Activated T-helper 1 cell treated with anti-CD3 and anti-CD28 coated beads, Interleukin-12 subunit alpha, Interleukin-12 subunit beta, Interleukin-2, Interleukin-4 antibody, amounts not matched to agents 30 ng/mL and 10 ng/mL and 1 ng/mL, durations not matched to agents 14 hours and 24 hours and 36 hours (primary cell): ENCODE measurements around the gene PLD5. TPM values are rescaled to one million over a fixed set of nuclear protein-coding genes. Genes with fewer than 3 reads are reported as not detected.
"Not testable (repeated sequence)": the region's sequence is repeated elsewhere in the genome, so short reads cannot be mapped to it uniquely, and the experiment has no call there.

Source experiments
- DNase-seq: peaks from one replicate; pipeline ENCODE4 v3.0.0; 2021; ENCODE audit warnings: low spot score
- H3K27ac Mint-ChIP-seq: one replicate; pipeline ENCODE4 v1.8.0; 2021; ENCODE audit warnings: mild to moderate bottlenecking, mixed read lengths
- H3K27me3 Mint-ChIP-seq: one replicate; pipeline ENCODE4 v1.8.0; 2022; ENCODE audit warnings: mild to moderate bottlenecking, moderate library complexity, mixed read lengths; ENCODE audit not compliant: insufficient read depth
- H3K36me3 Mint-ChIP-seq: one replicate; pipeline ENCODE4 v1.8.0; 2021; ENCODE audit warnings: low read depth, mixed read lengths
- H3K4me1 Mint-ChIP-seq: one replicate; pipeline ENCODE4 v1.8.0; 2021; ENCODE audit warnings: low read depth, mixed read lengths
- H3K4me3 Mint-ChIP-seq: one replicate; pipeline ENCODE4 v1.8.0; 2021; ENCODE audit warnings: mild to moderate bottlenecking, moderate library complexity, mixed read lengths
- H3K9me3 Mint-ChIP-seq: one replicate; pipeline ENCODE4 v1.8.0; 2021; ENCODE audit warnings: mixed read lengths
- intact Hi-C: fragments of 100-400 bp; cut with micrococcal nuclease; formaldehyde crosslinking; loops from one replicate; pipeline ENCODE4 v1.15.1; 2024
- total RNA-seq: library from RNA; stranded (reverse); gene quantifications from 2 replicates; pipeline ENCODE4 v1.2.3, GENCODE V29; 2022

The PLD5 gene
- total RNA-seq, 1 donor from 2014 or later: not detected

DNA sequence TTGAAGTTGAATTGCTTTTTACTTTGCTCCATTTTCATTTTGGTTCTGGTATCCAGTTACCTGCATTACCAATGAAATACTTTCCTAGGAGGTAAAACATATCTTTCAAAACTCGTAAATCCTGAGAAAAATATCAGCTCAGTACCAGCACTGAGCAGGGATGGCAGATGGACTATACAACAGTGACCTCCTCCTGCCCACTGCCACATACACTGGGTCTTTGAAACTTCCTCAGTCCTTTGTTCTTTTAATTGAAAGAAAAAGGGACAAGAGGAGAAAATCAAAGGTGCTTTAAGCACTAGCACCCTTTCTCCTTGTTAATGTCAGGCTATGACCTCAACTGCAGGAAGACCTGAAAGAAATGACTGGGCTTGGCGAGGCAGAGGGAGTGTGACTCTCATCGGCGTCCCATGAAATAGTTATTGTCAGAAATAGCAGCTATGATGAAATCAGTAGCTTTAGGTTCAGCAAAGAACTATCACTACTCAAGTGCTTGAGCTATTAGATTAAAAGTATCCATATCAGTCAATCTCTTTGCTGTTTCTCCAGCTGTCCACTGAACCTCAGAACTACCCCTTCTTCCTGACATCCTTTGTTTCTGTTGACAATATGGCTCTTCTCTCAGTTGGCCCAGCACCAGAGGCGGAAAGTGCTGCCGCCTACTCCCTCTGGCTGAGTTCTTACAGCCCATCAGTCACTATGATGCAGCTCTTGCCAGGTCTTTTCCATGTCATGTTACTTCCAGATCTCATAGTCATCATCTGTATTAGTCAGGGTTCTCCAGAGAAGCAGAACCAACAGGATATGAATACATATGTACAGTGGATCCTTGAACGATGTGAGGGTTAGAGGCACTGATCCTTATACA is 318.6 kb downstream of the PLD5 start:
- Mint-ChIP-seq H3K4me1 (no peaks in the 10 kb centered on the region), H3K9me3 (no peaks in the 10 kb centered on the region), H3K27ac (no peak overlapping the region), H3K4me3 (no peak overlapping the region), H3K27me3 (peaks cover 3% of the 10 kb centered on the region), H3K36me3 (no peaks in the 10 kb centered on the region)
- intact Hi-C loops: no loop called here
- no peak for DNase-seq

DNA sequence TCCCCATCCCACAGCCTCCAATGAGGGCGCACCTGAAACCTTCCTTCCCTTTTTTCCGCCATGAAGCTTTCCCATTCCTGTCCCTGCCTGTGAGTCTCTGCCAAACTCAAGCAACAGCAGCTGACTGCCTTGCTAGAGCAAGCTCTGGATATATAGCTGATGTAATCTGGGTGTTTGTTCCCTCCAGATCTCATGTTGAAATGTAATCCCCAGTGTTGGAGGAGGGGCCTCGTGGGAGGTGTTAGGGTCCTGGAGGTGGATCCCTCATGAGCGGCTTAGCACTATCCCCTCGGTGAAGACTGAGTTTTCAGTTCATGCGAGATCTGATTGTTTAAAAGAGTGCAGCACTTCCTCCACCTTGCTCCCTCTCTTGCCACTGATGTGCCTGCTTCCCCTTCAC is 321.2 kb downstream of the PLD5 start:
- H3K4me1 Mint-ChIP-seq: no peaks in the 10 kb centered on the region
- no peak overlapping the region for H3K4me3 Mint-ChIP-seq
- DNase-seq: no peak
- H3K9me3 Mint-ChIP-seq: no peaks in the 10 kb centered on the region
- H3K27me3 Mint-ChIP-seq: peaks cover 3% of the 10 kb centered on the region
- no peak overlapping the region for H3K27ac Mint-ChIP-seq
- intact Hi-C loops: no loop called here
- H3K36me3 Mint-ChIP-seq: no peaks in the 10 kb centered on the region

DNA sequence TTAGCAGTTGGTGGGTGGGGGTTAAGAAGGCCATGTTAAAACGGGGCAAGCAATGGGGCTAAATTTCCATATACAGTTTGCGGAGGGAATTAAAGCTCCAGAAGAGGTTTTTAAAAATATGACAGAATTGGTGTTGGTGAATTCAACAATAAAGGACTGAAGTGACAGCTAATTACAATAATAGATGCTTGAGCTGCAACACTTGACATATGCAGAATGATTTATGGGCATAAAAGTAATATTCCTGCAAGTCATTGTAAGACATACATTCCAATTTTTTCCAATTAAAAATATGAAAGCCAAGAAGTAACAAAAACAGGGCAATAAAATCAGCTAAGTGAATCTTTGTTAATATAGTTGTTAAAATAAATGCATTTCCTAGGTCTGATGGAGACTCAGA is 323.4 kb downstream of the PLD5 start:
- Mint-ChIP-seq H3K36me3 (no peaks in the 10 kb centered on the region), H3K27me3 (peaks cover under 1% of the 10 kb centered on the region)

DNA sequence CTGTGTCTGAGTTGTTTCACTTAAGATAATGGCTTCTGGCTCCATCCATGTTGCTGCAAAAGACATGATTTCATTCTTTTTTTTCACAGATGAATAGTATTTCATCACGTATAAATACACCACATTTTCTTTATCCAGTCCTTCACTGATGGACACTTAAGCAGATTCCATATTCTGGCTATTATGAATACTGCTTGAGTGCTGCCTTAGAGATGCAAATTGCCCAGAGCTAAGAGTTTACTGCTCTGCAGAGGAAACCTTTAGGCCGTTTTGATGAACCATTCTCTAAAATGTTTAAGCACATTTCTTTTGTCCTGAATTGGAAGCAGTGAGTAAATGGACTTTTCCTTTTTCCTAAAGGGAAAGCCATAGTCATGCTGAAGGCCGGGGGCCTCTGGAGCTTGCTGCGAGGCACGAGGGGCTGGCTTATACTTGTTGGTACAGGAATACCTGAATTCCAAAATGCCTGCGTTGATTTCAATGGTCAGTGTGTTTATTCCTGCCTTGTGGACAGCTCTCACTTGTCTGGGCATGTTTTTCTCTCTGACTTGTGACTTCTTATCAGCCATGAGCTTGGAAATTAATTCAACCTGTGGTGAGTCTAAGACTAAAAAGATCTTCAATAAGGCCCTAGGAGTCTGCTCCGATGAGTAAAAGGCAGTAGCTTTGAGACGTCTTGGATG is 324.6 kb downstream of the PLD5 start:
- Mint-ChIP-seq H3K4me3 (no peak overlapping the region), H3K27ac (no peak overlapping the region), H3K9me3 (no peaks in the 10 kb centered on the region), H3K27me3 (no peaks in the 10 kb centered on the region), H3K36me3 (no peaks in the 10 kb centered on the region), H3K4me1 (no peaks in the 10 kb centered on the region)
- no peak for DNase-seq
- intact Hi-C loops: no loop called here

More for the DNA sequence above, 323.4 kb downstream of the PLD5 start:
- Mint-ChIP-seq H3K27ac (no peak overlapping the region), H3K4me3 (no peak overlapping the region), H3K9me3 (no peaks in the 10 kb centered on the region), H3K4me1 (no peaks in the 10 kb centered on the region)
- intact Hi-C loops: no loop called here
- no peak for DNase-seq

DNA sequence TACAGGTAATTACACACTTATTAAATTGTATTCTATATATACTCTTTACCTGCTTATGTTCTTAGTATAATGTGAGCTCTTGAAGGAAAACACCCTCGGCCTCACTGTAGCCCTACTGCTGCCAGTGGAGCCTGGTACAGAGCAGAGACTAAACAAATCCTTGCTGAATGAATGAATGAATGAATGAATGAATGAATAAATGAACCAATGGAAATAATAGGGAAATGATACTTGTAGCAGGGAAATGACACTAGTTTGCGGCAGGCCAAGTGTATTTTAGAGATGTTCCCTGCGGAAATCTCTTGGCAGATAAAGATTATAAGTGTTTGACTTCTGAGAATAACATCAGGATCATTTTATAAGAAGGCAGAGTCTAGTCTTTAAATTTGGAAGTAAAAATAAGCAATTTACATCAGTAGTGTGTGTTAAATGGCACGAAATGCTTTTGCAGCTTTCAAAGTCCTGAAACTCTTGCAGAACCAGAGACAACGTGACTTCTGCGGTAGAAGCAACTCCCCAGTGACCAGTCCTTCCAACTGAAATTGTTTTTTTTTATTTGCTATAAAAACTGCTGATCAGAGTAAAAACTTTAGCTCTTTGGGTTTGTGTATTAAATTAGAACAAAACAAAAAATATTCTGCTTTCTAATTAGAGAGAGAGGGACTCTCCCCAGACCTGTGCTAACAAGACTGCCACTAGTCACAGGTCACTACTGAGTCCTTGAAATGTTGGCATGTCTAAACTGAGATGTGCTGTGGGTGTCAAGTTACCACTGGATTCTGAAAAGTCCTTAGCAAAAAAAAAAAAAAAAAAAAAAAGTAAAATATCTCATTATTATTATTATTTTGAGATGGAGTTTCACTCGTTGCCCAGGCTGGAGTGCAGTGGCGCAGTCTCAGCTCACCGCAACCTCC is 326.3 kb downstream of the PLD5 start:
- Mint-ChIP-seq H3K27me3 (no peaks in the 10 kb centered on the region), H3K4me1 (no peaks in the 10 kb centered on the region), H3K27ac (no peak overlapping the region), H3K36me3 (no peaks in the 10 kb centered on the region), H3K4me3 (no peak overlapping the region), H3K9me3 (no peaks in the 10 kb centered on the region)
- DNase-seq: no peak
- intact Hi-C loops: no loop called here

DNA sequence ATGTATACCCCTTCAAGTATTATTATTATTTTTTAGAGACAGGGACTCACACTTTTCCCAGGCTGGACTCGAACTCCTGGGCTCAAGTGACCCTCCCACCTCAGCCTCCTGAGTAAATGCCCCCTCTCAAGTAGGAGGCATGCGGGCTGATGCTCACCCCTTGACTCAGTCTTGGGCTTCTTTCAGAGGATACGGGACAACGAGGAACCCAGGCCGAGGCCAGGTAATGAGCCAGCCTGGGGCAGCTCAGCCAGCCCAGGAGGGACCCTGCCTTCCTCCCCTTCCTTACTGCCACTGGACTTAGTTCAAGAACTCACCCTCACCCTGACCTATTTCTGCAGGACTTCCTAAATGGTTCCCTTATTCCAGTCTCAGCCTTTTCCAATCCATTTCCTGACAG is 327.6 kb downstream of the PLD5 start:
- Mint-ChIP-seq H3K27ac (no peak overlapping the region), H3K36me3 (no peaks in the 10 kb centered on the region), H3K4me1 (no peaks in the 10 kb centered on the region), H3K4me3 (no peak overlapping the region), H3K9me3 (no peaks in the 10 kb centered on the region), H3K27me3 (no peaks in the 10 kb centered on the region)
- DNase-seq: no peak
- intact Hi-C loops: no loop called here

DNA sequence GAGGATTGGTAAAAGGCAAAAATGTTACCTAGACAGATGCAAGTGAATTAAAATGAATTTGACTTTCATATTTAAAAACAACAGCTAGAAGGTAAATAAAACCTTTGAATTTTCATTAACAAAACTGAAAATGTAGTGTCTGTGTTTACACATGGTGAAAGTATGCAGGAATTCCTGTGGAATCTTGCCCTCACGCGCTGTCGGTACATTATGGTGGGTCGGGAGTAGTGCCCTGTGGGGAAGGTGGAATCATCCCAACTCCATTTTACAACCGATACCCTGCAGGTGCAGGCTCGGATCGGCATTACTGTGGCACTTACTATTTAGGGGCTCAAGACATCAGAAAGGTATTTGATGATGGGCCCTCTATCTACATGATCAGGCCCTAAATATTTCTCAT is 328.4 kb downstream of the PLD5 start:
- H3K4me3 Mint-ChIP-seq: no peak overlapping the region
- H3K27ac Mint-ChIP-seq: no peak overlapping the region
- no peak for DNase-seq
- H3K9me3 Mint-ChIP-seq: no peaks in the 10 kb centered on the region
- H3K36me3 Mint-ChIP-seq: no peaks in the 10 kb centered on the region
- no peaks in the 10 kb centered on the region for H3K4me1 Mint-ChIP-seq
- H3K27me3 Mint-ChIP-seq: no peaks in the 10 kb centered on the region
- intact Hi-C loops: no loop called here

DNA sequence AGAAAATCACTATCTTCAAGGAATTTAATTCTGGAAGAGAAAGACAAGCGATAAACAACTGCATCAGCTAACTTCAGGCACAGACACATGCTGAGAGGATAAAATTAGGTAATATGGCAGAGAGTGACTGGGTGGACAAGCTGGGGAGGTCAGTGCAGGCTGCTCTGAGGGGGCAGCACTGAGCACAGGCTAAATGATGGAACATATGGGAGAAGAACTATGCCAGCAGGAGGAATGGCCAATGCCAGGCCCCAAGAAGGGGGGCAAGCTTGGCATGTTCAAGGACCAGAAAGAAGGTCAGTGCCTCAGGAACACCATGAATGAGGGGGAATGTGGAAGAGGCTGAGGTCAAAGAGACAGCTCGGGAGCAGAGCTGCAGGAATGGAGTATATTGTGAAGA is 334.9 kb downstream of the PLD5 start:
- H3K36me3 Mint-ChIP-seq: no peaks in the 10 kb centered on the region

DNA sequence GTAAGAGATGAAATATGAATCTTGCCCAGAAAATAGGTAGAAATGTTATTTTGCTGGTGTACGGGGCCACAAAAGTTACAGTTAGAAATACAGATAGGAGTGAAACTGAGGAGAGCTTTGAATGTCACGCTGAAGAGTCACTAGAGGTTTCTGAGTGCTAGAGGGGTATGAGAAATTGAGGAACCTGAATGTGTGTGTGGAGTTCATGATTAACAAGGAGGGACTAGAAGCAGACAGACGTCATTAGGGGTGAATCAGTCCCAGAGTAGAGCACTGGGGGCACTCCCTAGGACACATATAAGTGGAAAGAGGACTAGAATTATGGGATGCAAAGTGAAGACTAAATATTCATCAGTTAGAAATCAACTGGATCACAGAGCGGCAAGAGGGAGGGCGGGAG is 336.7 kb downstream of the PLD5 start:
- Mint-ChIP-seq H3K27me3 (no peaks in the 10 kb centered on the region), H3K4me1 (no peaks in the 10 kb centered on the region), H3K27ac (no peak overlapping the region), H3K36me3 (no peaks in the 10 kb centered on the region), H3K4me3 (no peak overlapping the region), H3K9me3 (no peaks in the 10 kb centered on the region)
- DNase-seq: no peak
- intact Hi-C loops: no loop called here

More for the DNA sequence above, 334.9 kb downstream of the PLD5 start:
- DNase-seq: no peak
- Mint-ChIP-seq H3K27ac (no peak overlapping the region), H3K9me3 (no peaks in the 10 kb centered on the region), H3K27me3 (no peaks in the 10 kb centered on the region), H3K4me1 (no peaks in the 10 kb centered on the region), H3K4me3 (no peak overlapping the region)
- intact Hi-C loops: no loop called here

DNA sequence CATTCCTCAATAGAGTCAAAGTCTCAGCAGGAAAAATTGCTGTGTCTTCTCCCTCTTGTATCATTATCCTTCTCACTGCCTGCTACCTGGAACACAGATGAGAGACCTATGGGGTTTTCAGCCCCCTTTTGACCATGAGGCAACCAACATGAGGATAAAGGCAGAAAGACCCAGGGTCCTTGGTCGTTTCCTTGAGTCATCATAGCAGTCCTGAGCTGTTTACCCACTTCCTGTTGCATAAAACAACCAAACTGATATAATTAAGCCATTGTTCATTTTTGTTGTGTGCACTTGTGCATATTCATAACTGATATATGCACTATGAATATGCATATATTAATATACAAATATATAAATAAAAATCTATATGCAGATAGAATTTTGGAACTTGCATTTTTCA is 337.3 kb downstream of the PLD5 start:
- no peak for DNase-seq
- intact Hi-C loops: no loop called here
- Mint-ChIP-seq H3K36me3 (no peaks in the 10 kb centered on the region), H3K4me3 (no peak overlapping the region), H3K9me3 (no peaks in the 10 kb centered on the region), H3K4me1 (no peaks in the 10 kb centered on the region), H3K27ac (no peak overlapping the region), H3K27me3 (no peaks in the 10 kb centered on the region)

DNA sequence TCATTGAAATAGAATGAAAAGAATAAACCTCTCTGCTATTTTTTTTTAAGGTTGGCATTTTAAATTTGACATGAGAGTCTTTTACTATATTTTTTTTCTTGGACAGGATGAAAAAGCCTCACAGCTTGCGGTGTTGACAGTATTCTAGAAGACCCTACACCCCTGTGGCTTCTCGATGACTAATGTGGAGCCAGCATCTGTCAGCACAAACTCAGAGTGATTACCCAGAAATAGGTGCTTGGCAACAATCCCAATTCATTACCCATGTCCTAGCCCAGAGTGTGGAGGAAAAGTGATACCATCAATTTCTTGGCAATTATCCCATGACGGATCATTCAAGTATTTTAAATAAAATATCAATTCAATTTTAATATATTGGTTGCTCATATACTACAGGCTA is 338.8 kb downstream of the PLD5 start:
- Mint-ChIP-seq H3K4me1 (no peaks in the 10 kb centered on the region), H3K9me3 (no peaks in the 10 kb centered on the region), H3K27me3 (no peaks in the 10 kb centered on the region), H3K27ac (no peak overlapping the region), H3K36me3 (no peaks in the 10 kb centered on the region), H3K4me3 (no peak overlapping the region)
- no peak for DNase-seq
- intact Hi-C loops: no loop called here

DNA sequence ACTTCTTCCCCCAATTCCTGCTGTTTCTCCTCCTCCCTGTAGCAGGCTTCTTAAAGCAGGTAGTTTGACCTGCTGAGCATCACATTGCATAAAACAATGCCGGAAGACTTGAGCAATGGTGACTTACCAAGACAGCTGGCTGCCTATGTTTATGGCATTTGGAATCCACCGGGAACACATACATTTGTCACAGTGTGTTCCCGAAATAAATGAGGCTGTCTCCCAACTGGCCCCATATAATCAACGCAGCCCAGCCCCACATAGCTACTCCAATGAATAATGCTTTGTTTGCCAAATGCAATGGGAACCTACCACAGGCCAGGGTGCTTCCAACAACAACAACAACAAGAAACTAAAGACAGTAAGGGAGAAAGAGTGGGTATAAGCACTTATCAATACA is 339.5 kb downstream of the PLD5 start:
- Mint-ChIP-seq H3K27ac (no peak overlapping the region), H3K4me1 (no peaks in the 10 kb centered on the region), H3K9me3 (no peaks in the 10 kb centered on the region), H3K4me3 (no peak overlapping the region), H3K36me3 (no peaks in the 10 kb centered on the region), H3K27me3 (no peaks in the 10 kb centered on the region)
- DNase-seq: no peak
- intact Hi-C loops: no loop called here

DNA sequence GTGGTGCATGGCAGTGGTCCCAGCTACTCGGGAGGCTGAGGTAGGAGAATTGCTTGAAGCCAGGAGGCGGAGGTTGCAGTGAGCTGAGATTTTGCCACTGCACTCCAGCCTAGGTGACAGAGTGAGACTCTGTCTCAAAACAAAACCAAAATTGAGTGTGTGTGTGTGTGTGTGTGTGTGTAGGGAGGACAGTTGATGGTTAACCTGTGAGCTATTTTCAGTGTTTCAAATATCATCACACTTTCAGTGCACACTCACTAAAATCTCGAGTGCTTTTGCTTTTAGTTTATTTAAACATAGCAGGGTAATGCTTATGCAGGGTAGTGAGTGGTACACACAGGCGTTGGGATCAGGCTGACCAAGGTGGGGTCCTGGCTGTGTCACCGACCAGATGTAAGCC is 344.7 kb downstream of the PLD5 start:
- intact Hi-C loops, DNase-seq, H3K9me3 Mint-ChIP-seq, H3K36me3 Mint-ChIP-seq, H3K4me3 Mint-ChIP-seq, H3K27me3 Mint-ChIP-seq, H3K27ac Mint-ChIP-seq, H3K4me1 Mint-ChIP-seq: not testable (repeated sequence)
